LNCaP clone FGC (cell line): ENCODE measurements around the gene CHRD.
"Not testable (repeated sequence)": the region's sequence is repeated elsewhere in the genome, so short reads cannot be mapped to it uniquely, and the experiment has no call there.

ENCODE experiments used
- DNase-seq: peaks from one replicate; pipeline ENCODE4 v3.0.0-alpha.2; 2011; ENCODE audit warnings: low read depth
- H3K4me3 ChIP-seq: 2 replicates; pipeline ENCODE4 v1.5.1; 2011; ENCODE audit warnings: mild to moderate bottlenecking, low read depth, low read length, control low read depth
- CTCF ChIP-seq: IDR thresholded peaks from 2 replicates; pipeline ENCODE4 v1.5.1; 2012; ENCODE audit warnings: mild to moderate bottlenecking; ENCODE audit not compliant: control insufficient read depth, insufficient read depth; ENCODE audit errors: extremely low read depth

Gene CHRD

GRCh38 chr3:184335661-184336546 lies 44.0 kb upstream of the CHRD start:
- TF ChIP-seq CTCF = no peak
- peak overlapping the region; percentile 72 for H3K4me3 ChIP-seq
- no peak for DNase-seq

DNA sequence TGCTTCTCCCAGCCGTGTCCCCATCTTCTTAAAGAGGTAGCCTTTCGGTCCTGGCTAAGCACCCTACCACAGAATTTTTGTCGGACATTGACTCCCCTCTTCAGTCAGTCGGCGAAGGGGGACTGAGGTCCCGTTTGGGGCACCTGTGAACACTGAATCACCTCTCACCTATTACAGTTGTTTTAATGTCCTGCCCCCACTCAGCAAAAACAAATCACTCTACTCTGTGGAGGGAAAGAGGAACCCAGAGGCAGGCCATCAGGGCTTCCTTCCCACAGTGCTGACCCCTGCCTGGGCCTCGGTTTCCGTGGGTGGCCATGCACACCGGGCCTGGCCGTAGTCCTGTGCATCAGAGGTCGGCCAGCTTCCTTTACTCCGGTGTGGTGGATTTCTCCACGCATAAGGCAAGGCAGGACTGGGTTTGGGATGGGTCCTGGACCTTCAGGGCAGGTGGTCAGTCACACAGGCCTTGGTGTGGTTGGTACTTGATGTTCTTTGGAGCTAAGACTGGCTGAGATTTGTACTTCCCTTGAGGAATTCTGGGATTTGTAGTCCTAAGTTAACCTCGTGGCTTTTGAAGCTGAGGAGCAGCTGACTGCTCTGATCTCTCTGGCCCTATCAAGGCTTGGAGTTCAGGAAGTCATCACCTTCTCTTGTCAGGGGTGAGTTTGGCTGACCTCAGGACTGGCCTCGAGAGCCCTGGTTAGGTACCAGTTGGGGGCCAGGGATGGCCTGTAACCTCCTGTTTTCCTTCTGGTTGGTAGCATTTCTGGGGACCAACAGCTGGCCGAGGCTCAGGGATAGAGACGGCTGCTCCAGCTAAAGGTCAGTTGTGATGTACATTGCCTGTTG lies 43.1 kb upstream of the CHRD start:
- peak; percentile 59 for DNase-seq
- H3K4me3 ChIP-seq = peak overlapping the region; percentile 72
- no peak for TF ChIP-seq CTCF

GRCh38 chr3:184337399-184337714 lies 42.5 kb upstream of the CHRD start, which contains the start of gene FAM131A:
TSS of gene FAM131A (plus strand) at chr3:184337600. CDS start at chr3:184337631, 31 bp downstream.
- H3K4me3 ChIP-seq = peak within 1 kb of the TSS; percentile 72
- no peak for DNase-seq
- no peak for TF ChIP-seq CTCF

GRCh38 chr3:184337981-184338380 lies 41.9 kb upstream of the CHRD start:
- TF ChIP-seq CTCF = no peak
- peak overlapping the region; percentile 72; the same call in 1 of the 2 replicates for H3K4me3 ChIP-seq
- DNase-seq = no peak

DNA sequence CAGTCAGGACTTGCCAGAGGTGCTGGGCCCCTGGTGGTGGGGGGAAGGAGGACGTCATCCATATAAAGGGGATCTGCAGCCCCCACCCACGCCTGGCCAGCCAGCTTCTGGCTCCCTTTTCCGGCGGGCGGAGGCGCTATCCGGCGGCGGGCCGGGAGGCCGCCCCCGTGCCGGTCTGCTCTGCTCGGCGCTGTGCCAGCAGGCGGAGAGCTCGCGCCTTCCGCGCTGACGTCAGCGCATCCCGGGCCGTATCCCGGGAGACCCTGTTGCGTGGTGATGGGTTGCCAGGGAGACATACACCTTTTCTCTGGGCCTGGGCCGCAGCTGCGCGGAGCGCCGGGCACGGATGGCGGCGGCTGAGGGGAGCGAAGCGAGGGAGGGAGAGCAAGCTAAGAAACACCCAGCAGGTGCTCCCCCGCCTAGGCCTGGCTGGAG lies 41.3 kb upstream of the CHRD start:
- DNase-seq = no peak
- no peak for TF ChIP-seq CTCF
- H3K4me3 ChIP-seq = no peak overlapping the region

- no peak for DNase-seq
- no peak overlapping the region for H3K4me3 ChIP-seq
- no peak for TF ChIP-seq CTCF
Measured at GRCh38 chr3:184339001-184339400, 40.9 kb upstream of the CHRD start.

- H3K4me3 ChIP-seq = not testable (repeated sequence)
Measured at GRCh38 chr3:184339451-184340135, 40.3 kb upstream of the CHRD start.

More at GRCh38 chr3:184339451-184340135, 40.3 kb upstream of the CHRD start:
- DNase-seq = not testable (repeated sequence)
